Glomerular visceral epithelial cell (primary cell): Measurements from ENCODE around the gene IL1RL2.

ENCODE experiments used
- DNase-seq: peaks from one replicate; pipeline ENCODE4 v3.0.0-alpha.2; 2016; ENCODE audit errors: extremely low spot score

IL1RL2 gene

DNA sequence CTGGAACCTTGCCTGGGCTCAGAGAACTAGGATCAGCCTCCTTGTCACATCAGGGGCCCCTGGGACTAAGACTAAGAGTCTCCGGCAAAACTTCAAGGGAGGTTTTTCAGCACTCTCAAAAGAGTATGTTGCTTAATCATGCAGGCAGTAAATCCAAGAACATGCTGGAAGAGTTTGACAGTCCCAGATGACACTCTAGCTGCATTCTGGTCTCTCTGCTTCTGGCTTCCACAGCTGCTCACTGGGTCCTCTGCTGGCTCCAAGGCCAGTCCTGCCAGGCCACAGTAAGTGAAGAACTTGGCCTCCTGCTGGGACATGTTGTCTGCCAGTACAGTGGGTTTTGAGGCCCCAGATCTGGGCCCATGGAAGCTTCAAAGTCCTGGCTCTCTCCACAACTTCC lies 79.4 kb downstream of the IL1RL2 start:
- no peak for DNase-seq

DNA sequence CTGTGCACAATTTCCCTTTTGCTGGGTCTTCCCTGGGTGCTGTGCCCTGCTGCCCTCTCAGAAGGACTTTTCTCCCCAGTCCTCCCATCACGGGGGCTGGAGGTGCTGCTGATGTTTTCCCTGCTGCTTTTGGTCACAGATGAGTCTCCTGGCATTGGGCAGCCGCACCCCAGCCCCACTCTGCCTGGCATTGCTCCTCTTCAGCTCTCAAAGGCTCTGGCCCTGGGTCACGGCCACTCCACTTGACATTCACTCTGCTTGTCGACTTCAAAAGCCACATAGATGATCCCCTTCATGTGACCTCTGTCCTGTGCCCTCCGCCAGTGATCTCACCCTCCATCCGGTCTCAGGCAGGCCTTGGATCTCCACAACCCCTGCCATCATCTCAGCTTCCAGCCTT lies 81.0 kb downstream of the IL1RL2 start:
- no peak for DNase-seq

- DNase-seq = no peak
Observed at GRCh38 chr2:102268510-102269199, 81.8 kb downstream of the IL1RL2 start.

- DNase-seq = no peak
Observed at GRCh38 chr2:102269200-102269524, 82.3 kb downstream of the IL1RL2 start.

- DNase-seq = no peak
Observed at GRCh38 chr2:102271844-102272243, 85.0 kb downstream of the IL1RL2 start.

- DNase-seq = no peak
Observed at GRCh38 chr2:102273619-102274211, 86.9 kb downstream of the IL1RL2 start.

DNA sequence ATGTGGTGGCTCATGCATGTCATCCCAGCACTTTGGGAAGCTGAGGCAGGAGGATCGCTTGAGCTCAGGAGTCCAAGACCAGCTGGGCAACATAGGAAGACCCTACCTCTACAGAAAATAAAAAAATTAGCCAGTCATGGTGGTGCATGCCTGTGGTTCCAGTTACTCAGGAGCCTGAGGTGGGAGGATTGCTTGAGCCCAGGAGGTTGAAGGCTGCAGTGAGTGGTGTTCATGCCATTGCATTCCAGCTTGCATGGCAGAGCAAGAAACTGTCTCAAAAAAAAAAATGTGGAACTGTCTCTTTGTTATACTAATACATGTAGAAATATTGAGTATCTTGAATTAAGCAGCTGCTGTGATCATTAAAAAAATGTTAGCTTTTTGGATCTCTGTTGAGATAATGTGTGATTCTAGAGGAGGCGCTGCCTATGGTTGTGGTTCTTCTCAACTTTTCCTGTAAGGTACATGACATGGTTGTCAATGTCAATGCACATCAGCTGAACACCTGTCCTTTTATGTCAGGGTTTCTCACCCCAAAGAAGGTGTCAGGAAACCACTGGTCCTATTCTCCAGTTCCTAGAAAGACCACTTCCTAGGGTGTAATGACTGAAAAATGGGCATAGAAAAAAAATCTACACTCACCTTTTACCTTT lies 89.9 kb downstream of the IL1RL2 start:
- DNase-seq = no peak

GRCh38 chr2:102277202-102277700 lies 90.4 kb downstream of the IL1RL2 start:
- DNase-seq = no peak

- no peak for DNase-seq
Observed at GRCh38 chr2:102278720-102279390, 92.0 kb downstream of the IL1RL2 start.

GRCh38 chr2:102279391-102279735 lies 92.5 kb downstream of the IL1RL2 start:
- no peak for DNase-seq

GRCh38 chr2:102282678-102283091 lies 95.9 kb downstream of the IL1RL2 start:
- DNase-seq = no peak

DNA sequence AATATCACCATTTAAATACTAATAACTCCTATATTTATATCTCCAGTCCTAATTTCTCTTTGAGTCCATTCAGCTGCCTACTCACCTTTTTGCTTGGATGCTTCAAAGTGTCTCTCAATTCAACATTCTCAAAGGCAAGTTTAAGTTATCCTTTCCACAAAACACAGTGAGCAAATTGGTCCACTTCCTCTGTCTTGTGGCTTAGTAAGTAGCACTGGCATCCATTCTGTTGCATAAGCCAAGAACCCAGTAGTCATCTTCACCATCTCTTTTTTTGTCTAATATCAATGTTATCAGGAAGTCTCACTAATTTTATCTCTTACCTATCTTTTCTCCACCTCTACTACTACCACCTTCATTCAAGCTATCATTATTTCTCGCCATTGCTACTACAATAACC lies 97.2 kb downstream of the IL1RL2 start:
- no peak for DNase-seq

DNA sequence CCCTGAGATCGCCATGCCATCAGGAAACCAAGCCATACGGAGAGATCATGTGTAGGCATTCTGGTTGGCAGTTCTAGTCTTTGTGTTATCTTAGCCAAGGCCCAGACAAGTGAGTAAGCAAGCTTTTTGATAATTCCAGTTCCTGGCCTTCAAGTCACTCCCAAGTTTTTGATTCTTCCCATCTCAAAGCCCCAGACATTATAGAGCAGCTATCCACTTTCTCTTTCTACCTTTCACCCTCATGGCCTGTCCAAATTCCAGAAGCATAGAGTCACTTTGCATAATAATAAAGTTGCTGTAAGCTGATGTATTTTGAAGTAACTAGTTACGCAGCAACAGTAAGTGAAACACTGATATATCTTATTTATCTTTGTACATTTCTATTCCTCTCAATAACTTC lies 97.8 kb downstream of the IL1RL2 start:
- DNase-seq = no peak

DNA sequence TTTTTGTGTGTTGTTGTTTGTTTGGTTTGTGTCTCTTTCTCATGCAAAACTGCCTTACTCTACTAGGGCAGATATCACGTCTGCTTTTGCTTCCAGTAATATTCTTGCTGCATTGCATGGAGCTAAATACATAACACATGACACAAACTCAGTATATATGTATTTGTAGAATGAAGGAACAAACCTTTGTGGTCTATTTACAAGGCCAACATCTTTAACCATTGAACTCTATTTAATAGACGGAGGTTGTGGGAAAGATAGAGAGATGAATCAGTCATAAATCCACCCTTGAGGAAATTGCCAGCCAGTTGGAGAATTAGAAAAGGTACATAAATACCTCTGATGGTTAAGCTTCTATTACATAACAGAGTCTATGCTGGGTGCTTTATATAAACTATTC lies 98.5 kb downstream of the IL1RL2 start:
- DNase-seq = no peak

- DNase-seq = no peak
Observed at GRCh38 chr2:102286041-102286440, 99.2 kb downstream of the IL1RL2 start.

GRCh38 chr2:102289129-102289528 lies 102.3 kb downstream of the IL1RL2 start:
- no peak for DNase-seq
